GM23338 (cell line): ENCODE measurements around the gene C1orf52. TPM values are rescaled to one million over a fixed set of nuclear protein-coding genes. Genes with fewer than 3 reads are reported as not detected.

Experiments
- ATAC-seq: fragments of 200-7000 bp; cut with Tn5 transposase; 3 replicates; pipeline ENCODE4 v1.9.1; 2020
- DNase-seq: peaks from one replicate; pipeline ENCODE4 v3.0.0-alpha.2; 2015; ENCODE audit warnings: low spot score
- H2AFZ ChIP-seq: fragments of 200-600 bp; sonication (generic); 2 replicates; pipeline ENCODE4 v1.8.0; 2016; ENCODE audit warnings: antibody characterized with exemption, mild to moderate bottlenecking, moderate library complexity
- H3F3A ChIP-seq: fragments of 200-600 bp; sonication (generic); replicated peaks from 2 replicates; pipeline ENCODE4 v1.8.0; 2017; ENCODE audit warnings: antibody characterized with exemption, mixed run types, low read depth
- H3K27ac ChIP-seq: fragments of 200-600 bp; sonication (generic); 2 replicates; pipeline ENCODE4 v1.6.1; 2016; ENCODE audit warnings: low read depth
- H3K27me3 ChIP-seq: fragments of 200-600 bp; sonication (generic); 2 replicates; pipeline ENCODE4 v1.8.0; 2016; ENCODE audit warnings: mild to moderate bottlenecking, mixed run types, moderate library complexity; ENCODE audit not compliant: insufficient read depth
- H3K36me3 ChIP-seq: fragments of 200-600 bp; sonication (generic); 2 replicates; pipeline ENCODE4 v1.8.0; 2016; ENCODE audit warnings: mild to moderate bottlenecking; ENCODE audit not compliant: insufficient read depth
- H3K4me1 ChIP-seq: fragments of 200-600 bp; sonication (generic); 2 replicates; pipeline ENCODE4 v1.8.0; 2016; ENCODE audit warnings: mild to moderate bottlenecking, moderate library complexity; ENCODE audit not compliant: insufficient read depth
- H3K4me2 ChIP-seq: fragments of 200-600 bp; sonication (generic); 2 replicates; pipeline ENCODE4 v1.7.1; 2017; ENCODE audit warnings: mixed run types
- H3K4me3 ChIP-seq: fragments of 200-600 bp; sonication (generic); 2 replicates; pipeline ENCODE4 v1.6.1; 2016; ENCODE audit warnings: mixed run types
- H3K79me2 ChIP-seq: fragments of 200-600 bp; sonication (generic); replicated peaks from 2 replicates; pipeline ENCODE4 v1.8.0; 2017; ENCODE audit warnings: mild to moderate bottlenecking; ENCODE audit not compliant: insufficient read depth
- H3K9me2 ChIP-seq: fragments of 200-600 bp; sonication (generic); 2 replicates; pipeline ENCODE4 v1.8.0; 2017; ENCODE audit not compliant: insufficient read depth
- H4K20me1 ChIP-seq: fragments of 200-600 bp; sonication (generic); replicated peaks from 2 replicates; pipeline ENCODE4 v1.8.0; 2017; ENCODE audit warnings: mild to moderate bottlenecking; ENCODE audit not compliant: insufficient read depth
- H3K27ac Mint-ChIP-seq: 2 replicates; pipeline ENCODE4 v1.8.0; 2020; ENCODE audit warnings: inconsistent platforms, mild to moderate bottlenecking, moderate library complexity, mixed read lengths
- H3K27me3 Mint-ChIP-seq: 3 replicates; pipeline ENCODE4 v1.8.0; 2022; ENCODE audit warnings: low read depth, mild to moderate bottlenecking, moderate library complexity, mixed read lengths, inconsistent platforms; ENCODE audit not compliant: insufficient read depth, poor library complexity
- H3K36me3 Mint-ChIP-seq: 3 replicates; pipeline ENCODE4 v1.8.0; 2021; ENCODE audit warnings: low read depth, mild to moderate bottlenecking, inconsistent platforms, moderate library complexity, mixed read lengths
- H3K4me1 Mint-ChIP-seq: 3 replicates; pipeline ENCODE4 v1.8.0; 2020; ENCODE audit warnings: mild to moderate bottlenecking, inconsistent platforms, mixed read lengths
- H3K4me3 Mint-ChIP-seq: 3 replicates; pipeline ENCODE4 v1.8.0; 2021; ENCODE audit warnings: moderate library complexity, mild to moderate bottlenecking, inconsistent platforms, mixed read lengths
- H3K9me3 Mint-ChIP-seq: 3 replicates; pipeline ENCODE4 v1.8.0; 2020; ENCODE audit warnings: moderate library complexity, mild to moderate bottlenecking, inconsistent platforms, mixed read lengths
- CREB1 ChIP-seq: fragments of 250-450 bp; sonication (Bioruptor Pico); IDR thresholded peaks from 2 replicates; pipeline ENCODE4 v1.5.0; 2020; ENCODE audit warnings: low read depth, mild to moderate bottlenecking, moderate library complexity
- JUNB ChIP-seq: IDR thresholded peaks from one replicate; pipeline ENCODE4 v1.6.1; 2016; ENCODE audit warnings: antibody characterized with exemption; ENCODE audit not compliant: unreplicated experiment
- NANOG ChIP-seq: IDR thresholded peaks from 2 replicates; pipeline ENCODE4 v1.6.1; 2016; ENCODE audit warnings: antibody characterized with exemption, borderline replicate concordance
- POLR2AphosphoS5 ChIP-seq: IDR thresholded peaks from 2 replicates; pipeline ENCODE4 v1.6.1; 2016; ENCODE audit warnings: antibody characterized with exemption, low read depth
- STAT1 ChIP-seq: IDR thresholded peaks from one replicate; pipeline ENCODE4 v1.6.1; 2016; ENCODE audit warnings: antibody characterized with exemption; ENCODE audit not compliant: unreplicated experiment
- ZNF331 ChIP-seq: fragments of 250-450 bp; sonication (Bioruptor Pico); IDR thresholded peaks from 2 replicates; pipeline ENCODE4 v1.5.0; 2020; ENCODE audit warnings: low read depth, mild to moderate bottlenecking, moderate library complexity
- polyA plus RNA-seq: library from polyadenylated mRNA; unstranded; fragments of >200 nt; fragmentation: Nextera tagmentation; extraction: Ambion mirVana; gene quantifications from 2 replicates; pipeline ENCODE4 v1.2.1, GENCODE V29; 2016
- total RNA-seq: library from RNA; depleted of rRNA; stranded (reverse); fragments of >200 nt; shearing (Covaris generic); gene quantifications from 2 replicates; pipeline ENCODE4 v1.2.3, GENCODE V29; 2014
- TF ChIP-seq, protein P1 (sequence below): IDR thresholded peaks from 2 replicates; pipeline ENCODE4 v1.6.1; 2016; ENCODE audit warnings: antibody characterized with exemption
- TF ChIP-seq, protein P2 (sequence below): fragments of 250-450 bp; sonication (Bioruptor Pico); IDR thresholded peaks from 2 replicates; pipeline ENCODE4 v1.5.0; 2020; ENCODE audit warnings: mild to moderate bottlenecking, moderate library complexity
- TF ChIP-seq, protein P3 (sequence below): IDR thresholded peaks from one replicate; pipeline ENCODE4 v1.6.1; 2018; ENCODE audit warnings: antibody characterized with exemption; ENCODE audit not compliant: unreplicated experiment
- TF ChIP-seq, protein P4 (sequence below), 2 experiments: fragments of 200-600 bp in 1 of 2; sonication (generic) in 1 of 2; conservative IDR thresholded peaks; 2 replicates each; pipeline versions ENCODE4 v1.5.1 to v1.6.1; 2016 to 2017; ENCODE audit warnings: antibody characterized with exemption in 2 of 2, low read depth in 2 of 2, mild to moderate bottlenecking in 2 of 2, moderate library complexity in 1 of 2

The C1orf52 gene
- total and polyA plus RNA-seq, 2 experiments from 2014 or later = 35.6 to 102 TPM

DNA sequence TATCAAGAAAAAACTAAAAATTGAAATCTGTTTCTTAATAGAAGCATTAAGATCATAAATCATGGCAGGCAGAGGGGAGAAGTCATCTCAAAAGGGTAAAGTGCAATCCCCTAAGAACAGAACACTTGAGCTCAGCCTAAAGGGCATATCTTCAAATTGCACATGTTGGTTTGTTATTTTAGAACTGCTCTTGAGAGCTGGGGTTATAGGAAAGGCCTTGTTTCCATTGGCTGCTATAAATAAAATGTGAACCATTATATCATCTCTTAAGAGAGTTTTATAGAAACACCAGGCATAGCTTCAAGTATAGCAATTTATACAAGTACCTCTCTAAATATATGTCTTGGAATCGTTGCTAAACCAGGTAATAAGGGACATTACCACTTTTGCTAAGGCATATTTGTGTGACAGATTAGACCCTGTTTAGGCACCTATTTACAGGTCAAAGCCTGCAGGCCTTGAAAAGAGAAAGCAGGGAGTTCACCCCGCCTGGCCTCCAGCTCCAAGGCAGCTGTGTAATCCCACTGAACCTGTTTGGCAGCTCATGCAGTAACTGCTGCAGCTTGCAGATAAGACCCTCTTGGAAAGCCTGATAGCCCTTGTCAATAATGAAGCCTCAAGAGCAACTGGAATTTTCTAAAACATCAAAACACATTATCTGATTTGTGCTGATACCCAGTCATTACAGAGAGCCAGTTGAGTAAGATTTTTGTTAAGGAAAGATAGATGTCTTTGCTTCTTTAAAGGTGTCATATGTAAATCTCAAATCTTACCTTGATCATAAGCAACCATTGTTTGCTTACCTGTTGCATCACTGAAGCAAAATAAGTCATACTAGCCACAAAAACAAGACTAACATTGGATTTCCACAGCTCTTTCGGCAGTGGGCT lies 34.5 kb downstream of the C1orf52 start (continued):
- TF ChIP-seq, protein P1, sequence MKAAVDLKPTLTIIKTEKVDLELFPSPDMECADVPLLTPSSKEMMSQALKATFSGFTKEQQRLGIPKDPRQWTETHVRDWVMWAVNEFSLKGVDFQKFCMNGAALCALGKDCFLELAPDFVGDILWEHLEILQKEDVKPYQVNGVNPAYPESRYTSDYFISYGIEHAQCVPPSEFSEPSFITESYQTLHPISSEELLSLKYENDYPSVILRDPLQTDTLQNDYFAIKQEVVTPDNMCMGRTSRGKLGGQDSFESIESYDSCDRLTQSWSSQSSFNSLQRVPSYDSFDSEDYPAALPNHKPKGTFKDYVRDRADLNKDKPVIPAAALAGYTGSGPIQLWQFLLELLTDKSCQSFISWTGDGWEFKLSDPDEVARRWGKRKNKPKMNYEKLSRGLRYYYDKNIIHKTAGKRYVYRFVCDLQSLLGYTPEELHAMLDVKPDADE = no peak

DNA sequence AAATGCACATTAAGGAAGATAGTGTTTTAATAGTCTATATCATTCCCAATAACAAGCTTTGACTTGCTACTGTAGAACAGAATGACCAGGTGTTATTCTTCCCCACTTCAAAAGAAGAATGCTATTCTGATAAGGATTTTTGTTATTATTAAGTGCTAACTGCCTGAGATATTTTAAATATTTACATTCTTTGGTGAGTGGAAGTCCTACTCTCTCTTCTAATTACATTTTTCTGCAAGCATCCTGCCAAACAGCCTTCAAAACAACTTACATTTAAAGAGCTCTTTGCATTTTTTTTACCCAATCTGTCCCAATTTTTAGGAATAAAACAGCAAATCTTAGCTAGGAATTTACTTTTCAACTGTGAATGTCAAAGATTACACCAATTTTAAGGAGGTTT lies 35.2 kb downstream of the C1orf52 start:
- H2AFZ ChIP-seq = no peak overlapping the region
- no peak overlapping the region for H3K4me3 ChIP-seq
- Mint-ChIP-seq H3K27me3 (peaks cover 3% of the 10 kb centered on the region), H3K9me3 (no peaks in the 10 kb centered on the region), H3K4me3 (no peak overlapping the region), H3K4me1 (peaks cover 38% of the 10 kb centered on the region), H3K27ac (peak overlapping the region; percentile 46; the same call in 1 of the 2 replicates), H3K36me3 (no peaks in the 10 kb centered on the region)
- no peaks in the 10 kb centered on the region for H3K36me3 ChIP-seq
- no peaks in the 10 kb centered on the region for H3F3A ChIP-seq
- no peaks in the 10 kb centered on the region for H3K27me3 ChIP-seq
- peaks cover 38% of the 10 kb centered on the region for H3K4me1 ChIP-seq
- DNase-seq (no peak), ATAC-seq (no peak)
- H3K79me2 ChIP-seq = no peaks in the 10 kb centered on the region
- H4K20me1 ChIP-seq = no peaks in the 10 kb centered on the region
- no peaks in the 10 kb centered on the region for H3K9me2 ChIP-seq
- TF ChIP-seq CREB1 (no peak), POLR2AphosphoS5 (no peak), JUNB (no peak), NANOG (no peak), ZNF331 (no peak), STAT1 (no peak)
- TF ChIP-seq, protein P2, sequence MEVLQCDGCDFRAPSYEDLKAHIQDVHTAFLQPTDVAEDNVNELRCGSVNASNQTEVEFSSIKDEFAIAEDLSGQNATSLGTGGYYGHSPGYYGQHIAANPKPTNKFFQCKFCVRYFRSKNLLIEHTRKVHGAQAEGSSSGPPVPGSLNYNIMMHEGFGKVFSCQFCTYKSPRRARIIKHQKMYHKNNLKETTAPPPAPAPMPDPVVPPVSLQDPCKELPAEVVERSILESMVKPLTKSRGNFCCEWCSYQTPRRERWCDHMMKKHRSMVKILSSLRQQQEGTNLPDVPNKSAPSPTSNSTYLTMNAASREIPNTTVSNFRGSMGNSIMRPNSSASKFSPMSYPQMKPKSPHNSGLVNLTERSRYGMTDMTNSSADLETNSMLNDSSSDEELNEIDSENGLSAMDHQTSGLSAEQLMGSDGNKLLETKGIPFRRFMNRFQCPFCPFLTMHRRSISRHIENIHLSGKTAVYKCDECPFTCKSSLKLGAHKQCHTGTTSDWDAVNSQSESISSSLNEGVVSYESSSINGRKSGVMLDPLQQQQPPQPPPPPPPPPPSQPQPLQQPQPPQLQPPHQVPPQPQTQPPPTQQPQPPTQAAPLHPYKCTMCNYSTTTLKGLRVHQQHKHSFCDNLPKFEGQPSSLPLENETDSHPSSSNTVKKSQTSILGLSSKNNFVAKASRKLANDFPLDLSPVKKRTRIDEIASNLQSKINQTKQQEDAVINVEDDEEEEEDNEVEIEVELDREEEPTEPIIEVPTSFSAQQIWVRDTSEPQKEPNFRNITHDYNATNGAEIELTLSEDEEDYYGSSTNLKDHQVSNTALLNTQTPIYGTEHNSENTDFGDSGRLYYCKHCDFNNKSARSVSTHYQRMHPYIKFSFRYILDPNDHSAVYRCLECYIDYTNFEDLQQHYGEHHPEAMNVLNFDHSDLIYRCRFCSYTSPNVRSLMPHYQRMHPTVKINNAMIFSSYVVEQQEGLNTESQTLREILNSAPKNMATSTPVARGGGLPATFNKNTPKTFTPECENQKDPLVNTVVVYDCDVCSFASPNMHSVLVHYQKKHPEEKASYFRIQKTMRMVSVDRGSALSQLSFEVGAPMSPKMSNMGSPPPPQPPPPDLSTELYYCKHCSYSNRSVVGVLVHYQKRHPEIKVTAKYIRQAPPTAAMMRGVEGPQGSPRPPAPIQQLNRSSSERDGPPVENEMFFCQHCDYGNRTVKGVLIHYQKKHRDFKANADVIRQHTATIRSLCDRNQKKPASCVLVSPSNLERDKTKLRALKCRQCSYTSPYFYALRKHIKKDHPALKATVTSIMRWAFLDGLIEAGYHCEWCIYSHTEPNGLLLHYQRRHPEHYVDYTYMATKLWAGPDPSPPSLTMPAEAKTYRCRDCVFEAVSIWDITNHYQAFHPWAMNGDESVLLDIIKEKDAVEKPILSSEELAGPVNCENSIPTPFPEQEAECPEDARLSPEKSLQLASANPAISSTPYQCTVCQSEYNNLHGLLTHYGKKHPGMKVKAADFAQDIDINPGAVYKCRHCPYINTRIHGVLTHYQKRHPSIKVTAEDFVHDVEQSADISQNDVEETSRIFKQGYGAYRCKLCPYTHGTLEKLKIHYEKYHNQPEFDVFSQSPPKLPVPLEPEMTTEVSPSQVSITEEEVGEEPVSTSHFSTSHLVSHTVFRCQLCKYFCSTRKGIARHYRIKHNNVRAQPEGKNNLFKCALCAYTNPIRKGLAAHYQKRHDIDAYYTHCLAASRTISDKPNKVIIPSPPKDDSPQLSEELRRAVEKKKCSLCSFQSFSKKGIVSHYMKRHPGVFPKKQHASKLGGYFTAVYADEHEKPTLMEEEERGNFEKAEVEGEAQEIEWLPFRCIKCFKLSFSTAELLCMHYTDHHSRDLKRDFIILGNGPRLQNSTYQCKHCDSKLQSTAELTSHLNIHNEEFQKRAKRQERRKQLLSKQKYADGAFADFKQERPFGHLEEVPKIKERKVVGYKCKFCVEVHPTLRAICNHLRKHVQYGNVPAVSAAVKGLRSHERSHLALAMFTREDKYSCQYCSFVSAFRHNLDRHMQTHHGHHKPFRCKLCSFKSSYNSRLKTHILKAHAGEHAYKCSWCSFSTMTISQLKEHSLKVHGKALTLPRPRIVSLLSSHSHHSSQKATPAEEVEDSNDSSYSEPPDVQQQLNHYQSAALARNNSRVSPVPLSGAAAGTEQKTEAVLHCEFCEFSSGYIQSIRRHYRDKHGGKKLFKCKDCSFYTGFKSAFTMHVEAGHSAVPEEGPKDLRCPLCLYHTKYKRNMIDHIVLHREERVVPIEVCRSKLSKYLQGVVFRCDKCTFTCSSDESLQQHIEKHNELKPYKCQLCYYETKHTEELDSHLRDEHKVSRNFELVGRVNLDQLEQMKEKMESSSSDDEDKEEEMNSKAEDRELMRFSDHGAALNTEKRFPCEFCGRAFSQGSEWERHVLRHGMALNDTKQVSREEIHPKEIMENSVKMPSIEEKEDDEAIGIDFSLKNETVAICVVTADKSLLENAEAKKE (CRISPR knock-in tag) = no peak
- TF ChIP-seq, protein P3, sequence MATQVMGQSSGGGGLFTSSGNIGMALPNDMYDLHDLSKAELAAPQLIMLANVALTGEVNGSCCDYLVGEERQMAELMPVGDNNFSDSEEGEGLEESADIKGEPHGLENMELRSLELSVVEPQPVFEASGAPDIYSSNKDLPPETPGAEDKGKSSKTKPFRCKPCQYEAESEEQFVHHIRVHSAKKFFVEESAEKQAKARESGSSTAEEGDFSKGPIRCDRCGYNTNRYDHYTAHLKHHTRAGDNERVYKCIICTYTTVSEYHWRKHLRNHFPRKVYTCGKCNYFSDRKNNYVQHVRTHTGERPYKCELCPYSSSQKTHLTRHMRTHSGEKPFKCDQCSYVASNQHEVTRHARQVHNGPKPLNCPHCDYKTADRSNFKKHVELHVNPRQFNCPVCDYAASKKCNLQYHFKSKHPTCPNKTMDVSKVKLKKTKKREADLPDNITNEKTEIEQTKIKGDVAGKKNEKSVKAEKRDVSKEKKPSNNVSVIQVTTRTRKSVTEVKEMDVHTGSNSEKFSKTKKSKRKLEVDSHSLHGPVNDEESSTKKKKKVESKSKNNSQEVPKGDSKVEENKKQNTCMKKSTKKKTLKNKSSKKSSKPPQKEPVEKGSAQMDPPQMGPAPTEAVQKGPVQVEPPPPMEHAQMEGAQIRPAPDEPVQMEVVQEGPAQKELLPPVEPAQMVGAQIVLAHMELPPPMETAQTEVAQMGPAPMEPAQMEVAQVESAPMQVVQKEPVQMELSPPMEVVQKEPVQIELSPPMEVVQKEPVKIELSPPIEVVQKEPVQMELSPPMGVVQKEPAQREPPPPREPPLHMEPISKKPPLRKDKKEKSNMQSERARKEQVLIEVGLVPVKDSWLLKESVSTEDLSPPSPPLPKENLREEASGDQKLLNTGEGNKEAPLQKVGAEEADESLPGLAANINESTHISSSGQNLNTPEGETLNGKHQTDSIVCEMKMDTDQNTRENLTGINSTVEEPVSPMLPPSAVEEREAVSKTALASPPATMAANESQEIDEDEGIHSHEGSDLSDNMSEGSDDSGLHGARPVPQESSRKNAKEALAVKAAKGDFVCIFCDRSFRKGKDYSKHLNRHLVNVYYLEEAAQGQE = no peak
- TF ChIP-seq, protein P4, sequence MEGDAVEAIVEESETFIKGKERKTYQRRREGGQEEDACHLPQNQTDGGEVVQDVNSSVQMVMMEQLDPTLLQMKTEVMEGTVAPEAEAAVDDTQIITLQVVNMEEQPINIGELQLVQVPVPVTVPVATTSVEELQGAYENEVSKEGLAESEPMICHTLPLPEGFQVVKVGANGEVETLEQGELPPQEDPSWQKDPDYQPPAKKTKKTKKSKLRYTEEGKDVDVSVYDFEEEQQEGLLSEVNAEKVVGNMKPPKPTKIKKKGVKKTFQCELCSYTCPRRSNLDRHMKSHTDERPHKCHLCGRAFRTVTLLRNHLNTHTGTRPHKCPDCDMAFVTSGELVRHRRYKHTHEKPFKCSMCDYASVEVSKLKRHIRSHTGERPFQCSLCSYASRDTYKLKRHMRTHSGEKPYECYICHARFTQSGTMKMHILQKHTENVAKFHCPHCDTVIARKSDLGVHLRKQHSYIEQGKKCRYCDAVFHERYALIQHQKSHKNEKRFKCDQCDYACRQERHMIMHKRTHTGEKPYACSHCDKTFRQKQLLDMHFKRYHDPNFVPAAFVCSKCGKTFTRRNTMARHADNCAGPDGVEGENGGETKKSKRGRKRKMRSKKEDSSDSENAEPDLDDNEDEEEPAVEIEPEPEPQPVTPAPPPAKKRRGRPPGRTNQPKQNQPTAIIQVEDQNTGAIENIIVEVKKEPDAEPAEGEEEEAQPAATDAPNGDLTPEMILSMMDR (conservative IDR thresholded peaks at IDR 0.05; ENCODE audit: low read depth in 2 of 2) = no peak
- H3K27ac ChIP-seq = no peak overlapping the region
- peak overlapping the region; percentile 41; the same call in 1 of the 2 replicates for H3K4me2 ChIP-seq
